ENCODE results near the gene ARL2BP. TPM values are rescaled to one million over a fixed set of nuclear protein-coding genes. Genes with fewer than 3 reads are reported as not detected.
"Not testable (repeated sequence)": the region's sequence is repeated elsewhere in the genome, so short reads cannot be mapped to it uniquely, and the experiment has no call there.

ARL2BP gene
- total RNA-seq, 1 donor from 2014 or later, result 49.3 TPM

- DNase-seq, result no peak
Measured at GRCh38 chr16:57263541-57264351, 18.7 kb downstream of the ARL2BP start.

GRCh38 chr16:57264381-57264780 is 19.3 kb downstream of the ARL2BP start:
- DNase-seq, result no peak

- no peak for DNase-seq
Measured at GRCh38 chr16:57264950-57265371, 19.9 kb downstream of the ARL2BP start.

- DNase-seq, result no peak
Measured at GRCh38 chr16:57265850-57266530, 20.9 kb downstream of the ARL2BP start.

GRCh38 chr16:57266531-57267260 is 21.6 kb downstream of the ARL2BP start:
- DNase-seq, result no peak

- not testable (repeated sequence) for DNase-seq
Measured at GRCh38 chr16:57267343-57267742, 22.3 kb downstream of the ARL2BP start.

GRCh38 chr16:57268804-57269800 is 24.0 kb downstream of the ARL2BP start:
- no peak for DNase-seq

GRCh38 chr16:57270221-57271062 is 25.4 kb downstream of the ARL2BP start:
- DNase-seq, result no peak

GRCh38 chr16:57271063-57271345 is 25.9 kb downstream of the ARL2BP start:
- DNase-seq, result no peak

GRCh38 chr16:57271867-57272495 is 26.9 kb downstream of the ARL2BP start:
- DNase-seq, result no peak

GRCh38 chr16:57273359-57273758 is 28.3 kb downstream of the ARL2BP start:
- no peak for DNase-seq

- DNase-seq, result no peak
Measured at GRCh38 chr16:57273826-57274225, 28.8 kb downstream of the ARL2BP start.

- DNase-seq, result not testable (repeated sequence)
Measured at GRCh38 chr16:57275946-57276345, 30.9 kb downstream of the ARL2BP start.

GRCh38 chr16:57276596-57276995 is 31.5 kb downstream of the ARL2BP start:
- DNase-seq, result no peak

- no peak for DNase-seq
Measured at GRCh38 chr16:57277586-57277985, 32.5 kb downstream of the ARL2BP start.

GRCh38 chr16:57278494-57278893 is 33.4 kb downstream of the ARL2BP start:
- DNase-seq, result no peak

GRCh38 chr16:57279780-57280638 is 35.0 kb downstream of the ARL2BP start:
- no peak for DNase-seq

- DNase-seq, result no peak
Measured at GRCh38 chr16:57281791-57282190, 36.7 kb downstream of the ARL2BP start.

- no peak for DNase-seq
Measured at GRCh38 chr16:57282510-57283213, 37.6 kb downstream of the ARL2BP start.

All from tongue (tissue), 2 donors.